Stimulated activated CD8-positive, alpha-beta memory T cell treated with anti-CD3 and anti-CD28 coated beads, Interleukin-15, amount 100 ng/mL, for 48 hours (primary cell): ENCODE measurements around the gene CXCL17.
"Not testable (repeated sequence)": the region's sequence is repeated elsewhere in the genome, so short reads cannot be mapped to it uniquely, and the experiment has no call there.

Experiments
- DNase-seq, 2 donors: peaks; one replicate each; pipeline ENCODE4 v3.0.0-alpha.2; 2020; ENCODE audit warnings: low read depth in 2 of 2

The CXCL17 gene

GRCh38 chr19:42442833-42443232 is at the start of gene CXCL17:
Gene CXCL17, minus strand, starts transcription at chr19:42442946. Its CDS starts 114 bp downstream, at chr19:42442832.
- DNase-seq = no peak

- DNase-seq = no peak
Observed at GRCh38 chr19:42488783-42489521, 46.2 kb upstream of the CXCL17 start.

GRCh38 chr19:42487798-42488178 is 45.0 kb upstream of the CXCL17 start:
- DNase-seq = no peak

- peak in 1 of 2 donors; percentile 14 for DNase-seq
Observed at GRCh38 chr19:42487032-42487797, 44.5 kb upstream of the CXCL17 start.

GRCh38 chr19:42485036-42485435 is 42.3 kb upstream of the CXCL17 start:
- not testable (repeated sequence) for DNase-seq

GRCh38 chr19:42480335-42481095 is 37.8 kb upstream of the CXCL17 start:
- peak in 1 of 2 donors; percentile 19 for DNase-seq

GRCh38 chr19:42479736-42480135 is 37.0 kb upstream of the CXCL17 start:
- no peak for DNase-seq

GRCh38 chr19:42478765-42479311 is 36.1 kb upstream of the CXCL17 start:
- no peak for DNase-seq

- DNase-seq = no peak
Observed at GRCh38 chr19:42477933-42478332, 35.2 kb upstream of the CXCL17 start.

GRCh38 chr19:42477117-42477516 is 34.4 kb upstream of the CXCL17 start:
- DNase-seq = no peak

GRCh38 chr19:42475366-42475765 is 32.6 kb upstream of the CXCL17 start:
- DNase-seq = no peak

- DNase-seq = no peak
Observed at GRCh38 chr19:42474743-42475142, 32.0 kb upstream of the CXCL17 start.

- no peak for DNase-seq
Observed at GRCh38 chr19:42473686-42474085, 30.9 kb upstream of the CXCL17 start.

- DNase-seq = no peak
Observed at GRCh38 chr19:42472402-42473147, 29.8 kb upstream of the CXCL17 start.

- DNase-seq = no peak
Observed at GRCh38 chr19:42471554-42472249, 29.0 kb upstream of the CXCL17 start.

- peak; percentile 25 to 37 for DNase-seq
Observed at GRCh38 chr19:42469311-42470235, 26.8 kb upstream of the CXCL17 start.

- no peak for DNase-seq
Observed at GRCh38 chr19:42468273-42468796, 25.6 kb upstream of the CXCL17 start.

GRCh38 chr19:42467183-42467760 is 24.5 kb upstream of the CXCL17 start:
- DNase-seq = no peak
